MCF 10A (cell line): Measurements from ENCODE around the gene PABPC4L. TPM values are rescaled to one million over a fixed set of nuclear protein-coding genes. Genes with fewer than 3 reads are reported as not detected.
A peak's percentile ranks its signal among the peaks of the same experiment; 100 is the strongest.

Experiments used
- BruUV-seq: library from RNA; stranded (reverse); fragments of 400-500 nt; replicated peaks from 2 replicates; lab custom pipeline; 2021; lab: Mats Ljungman, UMichigan
- CTCF ChIA-PET: fragments of 300-600 bp; sonication (Branson Sonifier 250); formaldehyde crosslinking; extraction: SDS; loops from one replicate; lab custom pipeline; 2021; ENCODE audit warnings: antibody characterized with exemption, inconsistent platforms; lab: Yijun Ruan, JAX
- POLR2A ChIA-PET: fragments of 300-600, 350-650 bp; sonication (Branson Sonifier 250); formaldehyde crosslinking; extraction: SDS; loops from one replicate; lab custom pipeline; 2020; ENCODE audit warnings: antibody characterized with exemption, inconsistent platforms; lab: Yijun Ruan, JAX
- DNase-seq: peaks from one replicate; pipeline ENCODE4 v3.0.0-alpha.2; 2018; ENCODE audit not compliant: unreplicated experiment
- H3K27ac Mint-ChIP-seq: one replicate; pipeline ENCODE4 v1.8.0; 2022; ENCODE audit warnings: mild to moderate bottlenecking, low read depth, mixed read lengths; ENCODE audit not compliant: unreplicated experiment
- H3K27me3 Mint-ChIP-seq: one replicate; pipeline ENCODE4 v1.8.0; 2022; ENCODE audit warnings: mixed read lengths; ENCODE audit not compliant: insufficient read depth, unreplicated experiment
- H3K36me3 Mint-ChIP-seq: one replicate; pipeline ENCODE4 v1.8.0; 2022; ENCODE audit warnings: mild to moderate bottlenecking, moderate library complexity, mixed read lengths; ENCODE audit not compliant: insufficient read depth, unreplicated experiment
- H3K4me1 Mint-ChIP-seq: one replicate; pipeline ENCODE4 v1.8.0; 2022; ENCODE audit warnings: mixed read lengths; ENCODE audit not compliant: insufficient read depth, unreplicated experiment
- H3K4me3 Mint-ChIP-seq: one replicate; pipeline ENCODE4 v1.8.0; 2022; ENCODE audit warnings: mild to moderate bottlenecking, moderate library complexity, mixed read lengths; ENCODE audit not compliant: unreplicated experiment
- H3K9me3 Mint-ChIP-seq: one replicate; pipeline ENCODE4 v1.8.0; 2022; ENCODE audit warnings: mixed read lengths; ENCODE audit not compliant: unreplicated experiment
- CTCF ChIP-seq: fragments of 200-600 bp; IDR thresholded peaks from one replicate; pipeline ENCODE4 v1.8.0; 2022; ENCODE audit warnings: antibody characterized with exemption, mild to moderate bottlenecking; ENCODE audit not compliant: unreplicated experiment
- intact Hi-C: fragments of 100-400 bp; cut with micrococcal nuclease; formaldehyde crosslinking; loops from 2 replicates; pipeline ENCODE4 v1.14.1; 2022
- total RNA-seq: library from RNA; stranded (reverse); gene quantifications from 2 replicates; pipeline ENCODE4 v1.2.3, GENCODE V29; 2022

Gene PABPC4L
- total RNA-seq, 1 experiment from 2014 or later: 0.28 TPM

- Mint-ChIP-seq H3K9me3 (peaks cover 6% of the 10 kb centered on the region), H3K4me3 (peak overlapping the region; percentile 58), H3K27ac (no peak overlapping the region), H3K4me1 (peaks cover 8% of the 10 kb centered on the region), H3K27me3 (no peaks in the 10 kb centered on the region), H3K36me3 (peaks cover 4% of the 10 kb centered on the region)
- intact Hi-C loops: no loop called here
- BruUV-seq: no TSS peak
- no peak for TF ChIP-seq CTCF
- POLR2A ChIA-PET: interaction anchor here (0.7 kb wide), 1 partner anchor 182 kb away, joined by 3 read pairs; no protein-coding TSS in a partner anchor
- peak; percentile 58 for DNase-seq
- CTCF ChIA-PET: interaction anchor here (0.6 kb wide), 1 partner anchor 35 kb away, joined by 3 read pairs; no protein-coding TSS in a partner anchor
Observed at GRCh38 chr4:134202166-134202956, 772 bp upstream of the PABPC4L start.

GRCh38 chr4:134200811-134201215, 776 bp downstream of the PABPC4L start:
- ChIA-PET CTCF (no interaction called here), POLR2A (no interaction called here)
- H3K27ac Mint-ChIP-seq: no peak overlapping the region
- peaks cover 8% of the 10 kb centered on the region for H3K4me1 Mint-ChIP-seq
- no peaks in the 10 kb centered on the region for H3K27me3 Mint-ChIP-seq
- DNase-seq: no peak
- no peak for TF ChIP-seq CTCF
- peaks cover 6% of the 10 kb centered on the region for H3K9me3 Mint-ChIP-seq
- BruUV-seq: no TSS peak
- intact Hi-C loops: no loop called here
- peaks cover 4% of the 10 kb centered on the region for H3K36me3 Mint-ChIP-seq
- peak overlapping the region; percentile 58 for H3K4me3 Mint-ChIP-seq

- no peak overlapping the region for H3K4me3 Mint-ChIP-seq
- H3K27me3 Mint-ChIP-seq: no peaks in the 10 kb centered on the region
- no peaks in the 10 kb centered on the region for H3K36me3 Mint-ChIP-seq
- intact Hi-C loops: no loop called here
- H3K4me1 Mint-ChIP-seq: no peaks in the 10 kb centered on the region
- TF ChIP-seq CTCF: no peak
- POLR2A ChIA-PET: no interaction called here
- H3K9me3 Mint-ChIP-seq: peaks cover 10% of the 10 kb centered on the region
- CTCF ChIA-PET: no interaction called here
- DNase-seq: no peak
- BruUV-seq: no TSS peak
- no peak overlapping the region for H3K27ac Mint-ChIP-seq
Observed at GRCh38 chr4:134189949-134190348, 11.6 kb downstream of the PABPC4L start.

GRCh38 chr4:134189480-134189879, 12.1 kb downstream of the PABPC4L start:
- Mint-ChIP-seq H3K9me3 (peaks cover 10% of the 10 kb centered on the region), H3K27ac (no peak overlapping the region), H3K4me1 (no peaks in the 10 kb centered on the region), H3K27me3 (no peaks in the 10 kb centered on the region), H3K36me3 (no peaks in the 10 kb centered on the region), H3K4me3 (no peak overlapping the region)
- ChIA-PET POLR2A (no interaction called here), CTCF (no interaction called here)
- BruUV-seq: no TSS peak
- TF ChIP-seq CTCF: no peak
- intact Hi-C loops: no loop called here
- no peak for DNase-seq
